GM15510 (cell line): ENCODE data around the gene SERP1.

Experiments used
- POLR2A ChIP-seq: IDR thresholded peaks from 3 replicates; pipeline ENCODE4 v1.6.1; 2011; ENCODE audit warnings: borderline replicate concordance; ENCODE audit not compliant: insufficient read length; ENCODE audit errors: extremely low read depth

SERP1 gene

DNA sequence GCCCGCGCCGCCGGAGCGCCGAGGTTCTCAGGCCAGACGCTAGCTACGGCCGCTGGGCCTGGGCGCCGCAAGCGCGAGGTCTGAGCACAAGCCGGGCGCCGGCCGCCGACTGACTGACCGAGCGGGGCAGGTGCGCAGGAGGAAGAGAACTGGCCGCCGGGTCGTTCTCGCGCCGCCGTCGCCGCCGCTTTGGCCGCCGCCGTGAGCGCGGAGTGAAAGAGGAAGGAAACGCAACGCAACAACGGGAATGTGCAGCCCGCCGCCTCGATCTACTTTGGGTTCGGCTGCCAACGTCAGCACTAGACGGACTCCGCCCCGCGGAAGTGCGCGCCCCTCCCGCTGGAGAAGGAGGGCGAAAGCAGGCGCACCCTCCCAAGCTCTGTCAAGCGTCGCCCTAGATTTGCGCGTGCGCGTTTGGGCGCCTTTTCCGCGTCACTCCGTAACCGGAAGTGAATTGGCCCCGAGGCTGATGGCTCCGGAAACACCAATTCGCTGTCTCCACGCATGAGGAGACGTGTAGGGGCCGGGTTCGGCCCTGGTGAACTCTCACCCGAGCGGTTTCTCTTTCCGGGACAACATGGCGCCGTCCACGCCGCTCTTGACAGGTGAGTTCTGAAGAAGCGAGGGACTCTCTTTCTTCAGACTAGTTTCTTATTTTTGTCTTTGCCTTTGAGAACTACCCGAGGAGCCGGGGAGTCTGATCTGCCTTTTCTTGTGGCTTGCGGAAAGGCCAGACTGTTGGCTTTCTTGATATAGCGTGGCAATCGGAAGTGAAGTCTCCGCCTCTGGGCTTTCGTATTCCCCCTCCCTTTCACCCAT, at the start of gene SERP1, which contains the start of gene EIF2A:
TSS of gene SERP1 (minus strand) at position 271 of the 819 bp plus-strand sequence. CDS start 361 bp downstream, outside the sequence.
TSS of gene EIF2A (plus strand) at position 562 of the 819 bp plus-strand sequence. CDS start at position 578, 16 bp downstream.
- peak; percentile 93 for TF ChIP-seq POLR2A

GRCh38 chr3:150594150-150594549, 47.9 kb upstream of the SERP1 start:
- no peak for TF ChIP-seq POLR2A

DNA sequence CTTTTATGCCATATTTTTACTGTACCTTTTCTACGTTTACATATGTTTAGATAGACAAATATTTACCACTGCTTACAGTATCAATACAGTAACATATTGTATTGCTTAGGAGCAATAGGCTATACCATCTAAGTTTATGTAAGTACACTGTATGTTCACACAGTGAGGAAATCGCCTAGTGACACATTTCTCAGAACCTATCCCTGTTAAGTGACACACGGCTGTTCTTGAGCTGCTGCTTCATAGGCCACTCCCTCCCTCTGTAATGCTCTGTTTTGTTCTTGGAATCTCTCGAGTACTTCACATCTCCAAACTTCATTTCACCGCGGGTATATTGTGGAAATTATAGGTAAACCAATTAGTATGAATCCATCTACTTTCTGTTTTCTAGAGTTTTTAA, 43.5 kb upstream of the SERP1 start:
- TF ChIP-seq POLR2A: no peak

DNA sequence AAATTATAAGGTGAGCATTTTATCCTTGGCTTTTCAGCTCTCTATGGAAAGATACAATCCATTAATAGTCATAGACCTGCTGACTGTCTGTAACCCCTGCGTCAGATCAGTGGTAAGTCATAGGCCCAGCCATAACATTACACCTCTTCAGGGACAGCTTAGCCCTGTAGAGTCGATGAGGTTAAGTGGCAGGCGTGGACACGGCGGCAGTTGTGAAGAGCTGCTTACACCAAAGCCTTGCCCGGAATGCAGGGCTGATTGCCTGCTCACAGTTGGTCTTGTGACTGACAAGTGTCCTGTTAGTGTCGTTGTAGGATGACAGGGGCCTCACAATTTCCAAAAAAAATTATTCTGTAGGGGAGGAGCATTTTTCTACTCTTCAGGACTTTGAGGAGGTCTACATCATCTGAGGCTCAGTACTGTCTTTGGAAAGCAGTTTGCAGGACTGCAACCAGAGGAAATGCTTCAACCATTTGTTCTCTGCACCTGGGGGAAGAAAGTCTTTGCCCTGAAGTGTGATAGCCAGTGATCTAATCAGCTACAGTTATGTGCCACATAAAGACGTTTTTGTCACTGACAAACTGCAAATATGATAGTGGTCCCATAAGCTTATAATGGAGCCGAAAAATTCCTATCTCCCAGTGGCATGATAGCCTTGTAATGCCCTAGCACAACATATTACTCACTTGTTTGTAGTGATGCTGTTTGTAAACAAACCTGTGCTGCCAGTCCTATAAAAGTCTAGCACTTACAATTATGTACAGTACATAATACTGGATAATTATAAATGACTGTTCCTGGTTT, 41.9 kb upstream of the SERP1 start:
- no peak for TF ChIP-seq POLR2A

DNA sequence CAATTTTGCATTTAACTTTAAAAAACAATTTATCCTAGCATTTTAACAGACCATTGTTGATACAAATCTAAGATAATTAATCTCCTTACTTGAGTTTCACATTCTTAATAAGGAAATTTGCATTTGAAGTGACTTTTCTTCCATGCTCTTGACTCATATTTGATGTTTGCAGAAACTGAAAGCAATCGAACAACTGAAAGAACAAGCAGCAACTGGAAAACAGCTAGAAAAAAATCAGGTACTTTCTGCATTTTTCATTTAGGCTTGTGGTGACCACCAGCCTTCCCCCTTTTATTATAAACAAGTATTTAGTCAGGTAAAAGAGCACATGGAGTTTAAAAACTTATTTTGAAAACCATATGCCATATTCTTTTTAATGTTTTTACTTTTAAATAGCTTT, 36.7 kb upstream of the SERP1 start:
- TF ChIP-seq POLR2A: no peak

DNA sequence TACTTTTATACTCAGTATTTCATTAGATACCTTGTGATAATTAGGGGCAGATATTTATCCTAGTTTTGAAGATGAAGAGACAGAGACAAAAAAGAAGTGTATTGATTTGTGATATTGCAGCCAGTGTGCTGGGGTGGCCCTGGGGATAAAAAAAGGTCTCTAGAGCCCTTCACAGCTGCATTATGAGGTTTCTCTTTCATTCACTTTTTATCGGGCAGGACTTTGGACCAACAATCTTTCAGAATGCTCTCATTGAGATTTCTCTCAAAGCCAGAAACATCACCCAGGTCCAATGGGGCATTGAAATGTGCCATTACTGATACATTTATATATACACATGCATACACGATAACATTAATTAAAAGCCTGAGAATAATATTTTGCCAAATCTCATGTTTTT, 36.3 kb upstream of the SERP1 start:
- TF ChIP-seq POLR2A: no peak

DNA sequence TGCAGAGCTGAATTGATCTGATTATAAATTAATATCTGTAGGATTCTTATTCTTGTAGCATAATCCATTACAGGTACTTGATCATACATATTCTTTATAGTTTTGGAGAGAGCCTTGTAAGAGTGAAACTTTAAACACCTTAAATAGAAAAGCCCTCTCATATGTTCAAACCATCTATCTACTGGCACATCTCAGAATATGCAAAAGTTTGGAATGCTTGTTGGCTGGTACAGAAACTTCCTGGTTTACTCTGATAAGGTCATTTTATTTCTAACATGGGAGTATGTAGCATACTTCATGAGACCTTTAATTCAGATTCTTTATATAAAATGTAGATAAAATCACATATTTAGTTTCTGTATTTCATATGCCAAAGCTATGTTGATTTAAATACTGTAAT, 34.9 kb upstream of the SERP1 start:
- TF ChIP-seq POLR2A: no peak

GRCh38 chr3:150577855-150578254, 31.6 kb upstream of the SERP1 start:
- no peak for TF ChIP-seq POLR2A

DNA sequence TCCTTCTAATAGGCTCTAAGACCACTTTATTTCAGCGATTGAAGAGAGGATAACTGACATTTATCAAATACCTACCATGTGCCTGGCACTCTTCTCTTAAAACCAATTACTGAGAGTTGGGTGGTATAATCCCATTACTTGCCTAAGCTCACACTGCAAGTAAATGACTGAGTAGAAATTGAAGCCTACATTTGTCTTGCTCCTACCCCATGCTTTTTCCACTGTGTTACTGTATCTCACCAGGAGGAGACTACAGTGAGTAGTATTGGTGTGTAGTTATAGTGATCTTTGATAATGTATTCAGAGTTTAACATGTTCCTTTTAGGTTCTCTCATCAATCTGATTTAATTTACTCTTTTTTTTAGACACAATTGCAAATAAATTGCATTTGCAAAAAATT, 21.0 kb upstream of the SERP1 start:
- no peak for TF ChIP-seq POLR2A

- no peak for TF ChIP-seq POLR2A
Measured at GRCh38 chr3:150564243-150564642, 17.9 kb upstream of the SERP1 start.

GRCh38 chr3:150557725-150558124, 11.4 kb upstream of the SERP1 start:
- no peak for TF ChIP-seq POLR2A

DNA sequence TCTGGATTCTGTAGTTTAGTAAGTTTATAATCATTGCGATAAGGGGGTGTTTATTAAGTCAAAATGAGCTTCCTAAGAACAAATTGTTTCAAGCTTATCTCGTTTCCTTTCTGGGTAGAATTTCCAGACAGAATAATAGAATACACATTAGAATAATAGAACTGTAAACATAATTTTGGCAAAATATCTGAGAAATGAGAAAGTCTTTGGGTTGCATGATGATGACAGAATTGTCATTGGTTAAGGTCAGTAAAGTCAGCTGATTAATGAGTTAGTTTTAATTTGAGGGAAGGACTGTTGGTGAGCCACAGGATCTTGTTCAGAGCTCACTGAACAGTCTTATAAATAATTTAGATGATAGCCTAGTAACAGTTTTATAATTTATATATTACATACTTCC, 10.5 kb upstream of the SERP1 start:
- no peak for TF ChIP-seq POLR2A

DNA sequence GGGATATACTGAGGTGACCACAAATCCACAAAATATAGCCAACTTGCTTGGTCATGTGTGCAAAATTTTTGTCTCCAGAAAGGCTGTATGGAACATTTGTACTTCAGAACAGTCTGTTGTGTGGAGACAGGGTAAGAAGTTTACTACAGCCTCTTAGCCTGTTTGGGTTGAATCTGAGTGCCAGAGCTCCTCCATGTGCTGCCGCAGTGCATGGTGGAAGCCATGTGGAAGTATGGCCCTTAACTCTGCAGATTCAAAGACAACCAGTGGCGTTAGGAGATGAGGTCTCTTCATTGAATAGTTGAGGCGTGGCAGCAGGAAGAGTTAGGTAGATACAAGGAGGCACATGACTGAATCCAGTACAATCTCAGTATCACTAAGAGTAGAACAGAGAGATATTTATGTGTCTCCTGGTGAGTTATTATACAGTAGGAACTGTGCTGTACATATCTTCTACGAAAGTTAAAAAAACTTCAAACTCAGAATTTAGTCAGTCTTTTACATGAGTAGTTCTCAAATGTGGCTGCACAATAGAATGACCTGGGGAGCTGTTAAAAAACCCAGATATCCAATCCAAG, 9.7 kb upstream of the SERP1 start:
- no peak for TF ChIP-seq POLR2A

- TF ChIP-seq POLR2A: no peak
Measured at GRCh38 chr3:150547045-150547741, 897 bp upstream of the SERP1 start.
